ENCODE measurements around the gene UBR3. TPM values are rescaled to one million over a fixed set of nuclear protein-coding genes. Genes with fewer than 3 reads are reported as not detected.

The UBR3 gene
- total RNA-seq, 1 experiment from 2014 or later = 16.4 TPM

DNA sequence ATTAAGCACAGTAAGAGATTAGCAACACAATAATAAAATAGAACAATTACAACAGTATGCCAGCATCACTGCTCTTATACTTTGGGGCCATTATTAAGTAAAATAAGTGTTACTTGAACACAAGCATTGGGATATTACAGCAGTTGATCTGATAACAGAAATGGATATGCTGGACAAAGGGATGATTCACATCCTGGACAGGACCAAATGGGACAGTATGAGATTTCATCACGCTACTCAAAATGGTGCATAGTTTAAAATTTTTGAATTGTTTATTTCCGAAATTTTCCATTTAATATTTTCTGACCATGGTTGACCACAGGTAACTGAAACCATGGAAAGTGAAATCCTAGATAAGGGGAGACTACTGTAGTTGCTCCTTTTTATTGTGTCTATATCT, 138.2 kb downstream of the UBR3 start (continued):
- TF ChIP-seq, protein P1, sequence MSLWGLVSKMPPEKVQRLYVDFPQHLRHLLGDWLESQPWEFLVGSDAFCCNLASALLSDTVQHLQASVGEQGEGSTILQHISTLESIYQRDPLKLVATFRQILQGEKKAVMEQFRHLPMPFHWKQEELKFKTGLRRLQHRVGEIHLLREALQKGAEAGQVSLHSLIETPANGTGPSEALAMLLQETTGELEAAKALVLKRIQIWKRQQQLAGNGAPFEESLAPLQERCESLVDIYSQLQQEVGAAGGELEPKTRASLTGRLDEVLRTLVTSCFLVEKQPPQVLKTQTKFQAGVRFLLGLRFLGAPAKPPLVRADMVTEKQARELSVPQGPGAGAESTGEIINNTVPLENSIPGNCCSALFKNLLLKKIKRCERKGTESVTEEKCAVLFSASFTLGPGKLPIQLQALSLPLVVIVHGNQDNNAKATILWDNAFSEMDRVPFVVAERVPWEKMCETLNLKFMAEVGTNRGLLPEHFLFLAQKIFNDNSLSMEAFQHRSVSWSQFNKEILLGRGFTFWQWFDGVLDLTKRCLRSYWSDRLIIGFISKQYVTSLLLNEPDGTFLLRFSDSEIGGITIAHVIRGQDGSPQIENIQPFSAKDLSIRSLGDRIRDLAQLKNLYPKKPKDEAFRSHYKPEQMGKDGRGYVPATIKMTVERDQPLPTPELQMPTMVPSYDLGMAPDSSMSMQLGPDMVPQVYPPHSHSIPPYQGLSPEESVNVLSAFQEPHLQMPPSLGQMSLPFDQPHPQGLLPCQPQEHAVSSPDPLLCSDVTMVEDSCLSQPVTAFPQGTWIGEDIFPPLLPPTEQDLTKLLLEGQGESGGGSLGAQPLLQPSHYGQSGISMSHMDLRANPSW (CRISPR knock-in tag; conservative IDR thresholded peaks at IDR 0.05; ENCODE audit: low read depth) = no peak
- TF ChIP-seq EMX1 (CRISPR knock-in tag; IDR thresholded peaks at IDR 0.05) = no peak
- TF ChIP-seq, protein P2, sequence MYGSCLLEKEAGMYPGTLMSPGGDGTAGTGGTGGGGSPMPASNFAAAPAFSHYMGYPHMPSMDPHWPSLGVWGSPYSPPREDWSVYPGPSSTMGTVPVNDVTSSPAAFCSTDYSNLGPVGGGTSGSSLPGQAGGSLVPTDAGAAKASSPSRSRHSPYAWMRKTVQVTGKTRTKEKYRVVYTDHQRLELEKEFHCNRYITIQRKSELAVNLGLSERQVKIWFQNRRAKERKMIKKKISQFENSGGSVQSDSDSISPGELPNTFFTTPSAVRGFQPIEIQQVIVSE (CRISPR knock-in tag; IDR thresholded peaks at IDR 0.05; ENCODE audit: borderline replicate concordance) = no peak

DNA sequence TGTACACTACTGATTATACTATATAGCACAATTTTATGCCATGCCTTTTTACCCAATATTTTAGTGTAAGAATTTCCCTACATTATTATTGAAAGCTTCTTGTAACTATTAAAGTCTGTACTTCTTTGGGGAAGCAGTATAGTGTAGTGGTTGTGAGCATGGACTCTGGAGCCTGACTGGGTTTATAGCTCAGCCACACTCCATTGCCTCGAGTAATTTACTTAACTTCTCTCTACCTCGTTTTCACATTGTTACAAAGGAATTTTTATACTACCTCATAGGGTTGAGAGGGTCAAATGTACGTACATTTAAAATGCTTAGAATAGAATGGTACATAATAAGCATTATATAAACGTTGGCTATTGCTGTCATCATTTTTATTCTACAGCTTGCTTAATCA, 139.2 kb downstream of the UBR3 start:
- ATAC-seq = no peak
- no peak for TF ChIP-seq RELA (CRISPR knock-in tag; IDR thresholded peaks at IDR 0.05; ENCODE audit: borderline replicate concordance)
- TF ChIP-seq OVOL2 (CRISPR knock-in tag; IDR thresholded peaks at IDR 0.05; ENCODE audit: borderline replicate concordance) = no peak
- TF ChIP-seq, protein P3, sequence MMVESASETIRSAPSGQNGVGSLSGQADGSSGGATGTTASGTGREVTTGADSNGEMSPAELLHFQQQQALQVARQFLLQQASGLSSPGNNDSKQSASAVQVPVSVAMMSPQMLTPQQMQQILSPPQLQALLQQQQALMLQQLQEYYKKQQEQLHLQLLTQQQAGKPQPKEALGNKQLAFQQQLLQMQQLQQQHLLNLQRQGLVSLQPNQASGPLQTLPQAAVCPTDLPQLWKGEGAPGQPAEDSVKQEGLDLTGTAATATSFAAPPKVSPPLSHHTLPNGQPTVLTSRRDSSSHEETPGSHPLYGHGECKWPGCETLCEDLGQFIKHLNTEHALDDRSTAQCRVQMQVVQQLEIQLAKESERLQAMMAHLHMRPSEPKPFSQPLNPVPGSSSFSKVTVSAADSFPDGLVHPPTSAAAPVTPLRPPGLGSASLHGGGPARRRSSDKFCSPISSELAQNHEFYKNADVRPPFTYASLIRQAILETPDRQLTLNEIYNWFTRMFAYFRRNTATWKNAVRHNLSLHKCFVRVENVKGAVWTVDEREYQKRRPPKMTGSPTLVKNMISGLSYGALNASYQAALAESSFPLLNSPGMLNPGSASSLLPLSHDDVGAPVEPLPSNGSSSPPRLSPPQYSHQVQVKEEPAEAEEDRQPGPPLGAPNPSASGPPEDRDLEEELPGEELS (CRISPR knock-in tag; IDR thresholded peaks at IDR 0.05) = no peak
- no peak for TF ChIP-seq NR3C1 (CRISPR knock-in tag; conservative IDR thresholded peaks at IDR 0.05; ENCODE audit: low read depth)
- TF ChIP-seq ELF4 (CRISPR knock-in tag; IDR thresholded peaks at IDR 0.05; ENCODE audit: low read depth) = no peak
- TF ChIP-seq, protein P4, sequence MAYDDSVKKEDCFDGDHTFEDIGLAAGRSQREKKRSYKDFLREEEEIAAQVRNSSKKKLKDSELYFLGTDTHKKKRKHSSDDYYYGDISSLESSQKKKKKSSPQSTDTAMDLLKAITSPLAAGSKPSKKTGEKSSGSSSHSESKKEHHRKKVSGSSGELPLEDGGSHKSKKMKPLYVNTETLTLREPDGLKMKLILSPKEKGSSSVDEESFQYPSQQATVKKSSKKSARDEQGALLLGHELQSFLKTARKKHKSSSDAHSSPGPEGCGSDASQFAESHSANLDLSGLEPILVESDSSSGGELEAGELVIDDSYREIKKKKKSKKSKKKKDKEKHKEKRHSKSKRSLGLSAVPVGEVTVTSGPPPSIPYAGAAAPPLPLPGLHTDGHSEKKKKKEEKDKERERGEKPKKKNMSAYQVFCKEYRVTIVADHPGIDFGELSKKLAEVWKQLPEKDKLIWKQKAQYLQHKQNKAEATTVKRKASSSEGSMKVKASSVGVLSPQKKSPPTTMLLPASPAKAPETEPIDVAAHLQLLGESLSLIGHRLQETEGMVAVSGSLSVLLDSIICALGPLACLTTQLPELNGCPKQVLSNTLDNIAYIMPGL (CRISPR knock-in tag; IDR thresholded peaks at IDR 0.05) = no peak
- TF ChIP-seq, protein P5, sequence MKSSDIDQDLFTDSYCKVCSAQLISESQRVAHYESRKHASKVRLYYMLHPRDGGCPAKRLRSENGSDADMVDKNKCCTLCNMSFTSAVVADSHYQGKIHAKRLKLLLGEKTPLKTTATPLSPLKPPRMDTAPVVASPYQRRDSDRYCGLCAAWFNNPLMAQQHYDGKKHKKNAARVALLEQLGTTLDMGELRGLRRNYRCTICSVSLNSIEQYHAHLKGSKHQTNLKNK (CRISPR knock-in tag; IDR thresholded peaks at IDR 0.05) = no peak
- no peak for TF ChIP-seq MYBL2 (CRISPR knock-in tag; IDR thresholded peaks at IDR 0.05)
- TF ChIP-seq, protein P6, sequence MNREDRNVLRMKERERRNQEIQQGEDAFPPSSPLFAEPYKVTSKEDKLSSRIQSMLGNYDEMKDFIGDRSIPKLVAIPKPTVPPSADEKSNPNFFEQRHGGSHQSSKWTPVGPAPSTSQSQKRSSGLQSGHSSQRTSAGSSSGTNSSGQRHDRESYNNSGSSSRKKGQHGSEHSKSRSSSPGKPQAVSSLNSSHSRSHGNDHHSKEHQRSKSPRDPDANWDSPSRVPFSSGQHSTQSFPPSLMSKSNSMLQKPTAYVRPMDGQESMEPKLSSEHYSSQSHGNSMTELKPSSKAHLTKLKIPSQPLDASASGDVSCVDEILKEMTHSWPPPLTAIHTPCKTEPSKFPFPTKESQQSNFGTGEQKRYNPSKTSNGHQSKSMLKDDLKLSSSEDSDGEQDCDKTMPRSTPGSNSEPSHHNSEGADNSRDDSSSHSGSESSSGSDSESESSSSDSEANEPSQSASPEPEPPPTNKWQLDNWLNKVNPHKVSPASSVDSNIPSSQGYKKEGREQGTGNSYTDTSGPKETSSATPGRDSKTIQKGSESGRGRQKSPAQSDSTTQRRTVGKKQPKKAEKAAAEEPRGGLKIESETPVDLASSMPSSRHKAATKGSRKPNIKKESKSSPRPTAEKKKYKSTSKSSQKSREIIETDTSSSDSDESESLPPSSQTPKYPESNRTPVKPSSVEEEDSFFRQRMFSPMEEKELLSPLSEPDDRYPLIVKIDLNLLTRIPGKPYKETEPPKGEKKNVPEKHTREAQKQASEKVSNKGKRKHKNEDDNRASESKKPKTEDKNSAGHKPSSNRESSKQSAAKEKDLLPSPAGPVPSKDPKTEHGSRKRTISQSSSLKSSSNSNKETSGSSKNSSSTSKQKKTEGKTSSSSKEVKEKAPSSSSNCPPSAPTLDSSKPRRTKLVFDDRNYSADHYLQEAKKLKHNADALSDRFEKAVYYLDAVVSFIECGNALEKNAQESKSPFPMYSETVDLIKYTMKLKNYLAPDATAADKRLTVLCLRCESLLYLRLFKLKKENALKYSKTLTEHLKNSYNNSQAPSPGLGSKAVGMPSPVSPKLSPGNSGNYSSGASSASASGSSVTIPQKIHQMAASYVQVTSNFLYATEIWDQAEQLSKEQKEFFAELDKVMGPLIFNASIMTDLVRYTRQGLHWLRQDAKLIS (CRISPR knock-in tag; IDR thresholded peaks at IDR 0.05; ENCODE audit: borderline replicate concordance) = no peak
- TF ChIP-seq, protein P7, sequence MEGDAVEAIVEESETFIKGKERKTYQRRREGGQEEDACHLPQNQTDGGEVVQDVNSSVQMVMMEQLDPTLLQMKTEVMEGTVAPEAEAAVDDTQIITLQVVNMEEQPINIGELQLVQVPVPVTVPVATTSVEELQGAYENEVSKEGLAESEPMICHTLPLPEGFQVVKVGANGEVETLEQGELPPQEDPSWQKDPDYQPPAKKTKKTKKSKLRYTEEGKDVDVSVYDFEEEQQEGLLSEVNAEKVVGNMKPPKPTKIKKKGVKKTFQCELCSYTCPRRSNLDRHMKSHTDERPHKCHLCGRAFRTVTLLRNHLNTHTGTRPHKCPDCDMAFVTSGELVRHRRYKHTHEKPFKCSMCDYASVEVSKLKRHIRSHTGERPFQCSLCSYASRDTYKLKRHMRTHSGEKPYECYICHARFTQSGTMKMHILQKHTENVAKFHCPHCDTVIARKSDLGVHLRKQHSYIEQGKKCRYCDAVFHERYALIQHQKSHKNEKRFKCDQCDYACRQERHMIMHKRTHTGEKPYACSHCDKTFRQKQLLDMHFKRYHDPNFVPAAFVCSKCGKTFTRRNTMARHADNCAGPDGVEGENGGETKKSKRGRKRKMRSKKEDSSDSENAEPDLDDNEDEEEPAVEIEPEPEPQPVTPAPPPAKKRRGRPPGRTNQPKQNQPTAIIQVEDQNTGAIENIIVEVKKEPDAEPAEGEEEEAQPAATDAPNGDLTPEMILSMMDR (IDR thresholded peaks at IDR 0.05) = no peak
- TF ChIP-seq RORB (CRISPR knock-in tag; IDR thresholded peaks at IDR 0.05) = no peak
- no peak for TF ChIP-seq FOXP1 (CRISPR knock-in tag; IDR thresholded peaks at IDR 0.05; ENCODE audit: borderline replicate concordance)
- TF ChIP-seq NFE2L1 (CRISPR knock-in tag; IDR thresholded peaks at IDR 0.05) = no peak
- TF ChIP-seq, protein P8, sequence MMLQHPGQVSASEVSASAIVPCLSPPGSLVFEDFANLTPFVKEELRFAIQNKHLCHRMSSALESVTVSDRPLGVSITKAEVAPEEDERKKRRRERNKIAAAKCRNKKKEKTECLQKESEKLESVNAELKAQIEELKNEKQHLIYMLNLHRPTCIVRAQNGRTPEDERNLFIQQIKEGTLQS (CRISPR knock-in tag; conservative IDR thresholded peaks at IDR 0.05) = no peak
- H3K27me3 Mint-ChIP-seq (ENCODE audit: low read depth) = no peaks in the 10 kb centered on the region
- CTCF ChIA-PET = no interaction called here
- H3K27ac Mint-ChIP-seq = no peak overlapping the region
- no peak for DNase-seq (ENCODE audit: low spot score)
- H3K4me1 Mint-ChIP-seq = no peaks in the 10 kb centered on the region
- POLR2A ChIA-PET = no interaction called here
- no peak overlapping the region for H3K4me3 Mint-ChIP-seq
- H3K36me3 Mint-ChIP-seq = peaks cover 5% of the 10 kb centered on the region; the same call in 1 of the 2 replicates
- H3K9me3 Mint-ChIP-seq = peaks cover 4% of the 10 kb centered on the region

Data from WTC11 (cell line).